NOMO-1 treated with dmso at 0.1 percent for 144 hours (cell line): Measurements from ENCODE around the gene GAGE12F.
"Not testable (repeated sequence)": the region's sequence is repeated elsewhere in the genome, so short reads cannot be mapped to it uniquely, and the experiment has no call there.

ENCODE experiments used
- DNase-seq: peaks from one replicate; lab custom pipeline; 2025; ENCODE audit not compliant: unreplicated experiment; lab: John Stamatoyannopoulos, UW

GAGE12F gene

DNA sequence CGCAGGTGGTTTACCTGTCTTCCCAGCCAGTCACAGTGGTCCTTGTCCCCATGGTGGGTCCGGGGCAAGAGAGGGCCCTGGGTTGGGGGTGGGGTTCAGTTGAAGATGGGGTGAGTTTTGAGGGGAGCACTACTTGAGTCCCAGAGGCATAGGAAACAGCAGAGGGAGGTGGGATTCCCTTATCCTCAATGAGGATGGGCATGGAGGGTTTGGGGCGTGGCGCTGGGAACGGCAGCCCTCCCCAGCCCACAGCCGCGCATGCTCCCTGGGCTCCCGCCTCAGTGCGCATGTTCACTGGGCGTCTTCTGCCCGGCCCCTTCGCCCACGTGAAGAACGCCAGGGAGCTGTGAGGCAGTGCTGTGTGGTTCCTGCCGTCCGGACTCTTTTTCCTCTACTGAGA, at the start of gene GAGE12F:
Gene GAGE12F (plus strand): TSS at position 301 of the 400 bp plus-strand sequence. CDS start 1,155 bp downstream, outside the sequence.
- not testable (repeated sequence) for DNase-seq

- DNase-seq = not testable (repeated sequence)
These were observed 28.8 kb upstream of the GAGE12F start, which contains the start of gene GAGE12C for GRCh38 chrX:49531877-49532276. TSS of gene GAGE12C (plus strand) at chrX:49532177. CDS start at chrX:49533332, 1,155 bp downstream.

- not testable (repeated sequence) for DNase-seq
These were observed 19.2 kb upstream of the GAGE12F start, which contains the start of gene GAGE12D for GRCh38 chrX:49541433-49541832. TSS of gene GAGE12D (plus strand) at chrX:49541733. CDS start at chrX:49542888, 1,155 bp downstream.

DNA sequence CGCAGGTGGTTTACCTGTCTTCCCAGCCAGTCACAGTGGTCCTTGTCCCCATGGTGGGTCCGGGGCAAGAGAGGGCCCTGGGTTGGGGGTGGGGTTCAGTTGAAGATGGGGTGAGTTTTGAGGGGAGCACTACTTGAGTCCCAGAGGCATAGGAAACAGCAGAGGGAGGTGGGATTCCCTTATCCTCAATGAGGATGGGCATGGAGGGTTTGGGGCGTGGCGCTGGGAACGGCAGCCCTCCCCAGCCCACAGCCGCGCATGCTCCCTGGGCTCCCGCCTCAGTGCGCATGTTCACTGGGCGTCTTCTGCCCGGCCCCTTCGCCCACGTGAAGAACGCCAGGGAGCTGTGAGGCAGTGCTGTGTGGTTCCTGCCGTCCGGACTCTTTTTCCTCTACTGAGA, 9.7 kb upstream of the GAGE12F start, which contains the start of gene GAGE12E:
Gene GAGE12E (plus strand): TSS at position 301 of the 400 bp plus-strand sequence. CDS start 1,155 bp downstream, outside the sequence.
- DNase-seq = not testable (repeated sequence)

- DNase-seq = not testable (repeated sequence)
These were observed 8.1 kb downstream of the GAGE12F start for GRCh38 chrX:49568728-49569127.

- not testable (repeated sequence) for DNase-seq
These were observed 8.5 kb downstream of the GAGE12F start for GRCh38 chrX:49569152-49569551.

DNA sequence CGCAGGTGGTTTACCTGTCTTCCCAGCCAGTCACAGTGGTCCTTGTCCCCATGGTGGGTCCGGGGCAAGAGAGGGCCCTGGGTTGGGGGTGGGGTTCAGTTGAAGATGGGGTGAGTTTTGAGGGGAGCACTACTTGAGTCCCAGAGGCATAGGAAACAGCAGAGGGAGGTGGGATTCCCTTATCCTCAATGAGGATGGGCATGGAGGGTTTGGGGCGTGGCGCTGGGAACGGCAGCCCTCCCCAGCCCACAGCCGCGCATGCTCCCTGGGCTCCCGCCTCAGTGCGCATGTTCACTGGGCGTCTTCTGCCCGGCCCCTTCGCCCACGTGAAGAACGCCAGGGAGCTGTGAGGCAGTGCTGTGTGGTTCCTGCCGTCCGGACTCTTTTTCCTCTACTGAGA, 9.5 kb downstream of the GAGE12F start, which contains the start of gene GAGE12G:
Gene GAGE12G (plus strand): TSS at position 301 of the 400 bp plus-strand sequence. CDS start 1,155 bp downstream, outside the sequence.
- not testable (repeated sequence) for DNase-seq

DNA sequence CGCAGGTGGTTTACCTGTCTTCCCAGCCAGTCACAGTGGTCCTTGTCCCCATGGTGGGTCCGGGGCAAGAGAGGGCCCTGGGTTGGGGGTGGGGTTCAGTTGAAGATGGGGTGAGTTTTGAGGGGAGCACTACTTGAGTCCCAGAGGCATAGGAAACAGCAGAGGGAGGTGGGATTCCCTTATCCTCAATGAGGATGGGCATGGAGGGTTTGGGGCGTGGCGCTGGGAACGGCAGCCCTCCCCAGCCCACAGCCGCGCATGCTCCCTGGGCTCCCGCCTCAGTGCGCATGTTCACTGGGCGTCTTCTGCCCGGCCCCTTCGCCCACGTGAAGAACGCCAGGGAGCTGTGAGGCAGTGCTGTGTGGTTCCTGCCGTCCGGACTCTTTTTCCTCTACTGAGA, 19.0 kb downstream of the GAGE12F start, which contains the start of gene GAGE12H:
Gene GAGE12H (plus strand): TSS at position 301 of the 400 bp plus-strand sequence. CDS start 1,155 bp downstream, outside the sequence.
- not testable (repeated sequence) for DNase-seq

- not testable (repeated sequence) for DNase-seq
These were observed 28.6 kb downstream of the GAGE12F start, which contains the start of gene GAGE2A for GRCh38 chrX:49589196-49589595. TSS of gene GAGE2A (plus strand) at chrX:49589496. CDS start at chrX:49590651, 1,155 bp downstream.

- DNase-seq = not testable (repeated sequence)
These were observed 29.3 kb downstream of the GAGE12F start for GRCh38 chrX:49589769-49590478.

DNA sequence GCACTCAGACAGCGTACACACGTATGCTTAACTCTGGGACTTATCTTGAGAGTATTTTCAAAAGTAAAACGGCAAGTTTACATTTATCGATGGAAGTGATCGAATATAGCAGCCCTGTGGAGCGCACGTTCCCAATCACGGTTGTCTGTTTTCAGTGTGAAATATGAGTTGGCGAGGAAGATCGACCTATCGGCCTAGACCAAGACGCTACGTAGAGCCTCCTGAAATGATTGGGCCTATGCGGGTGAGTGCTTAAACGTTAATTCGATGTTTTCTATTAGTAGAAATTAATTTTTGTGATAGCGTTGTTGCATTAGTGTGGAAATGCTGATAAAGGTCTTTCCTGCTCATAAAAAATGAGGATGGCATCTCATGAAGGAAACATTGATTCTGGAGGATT, 29.8 kb downstream of the GAGE12F start:
- not testable (repeated sequence) for DNase-seq

- DNase-seq = not testable (repeated sequence)
These were observed 38.1 kb downstream of the GAGE12F start, which contains the start of gene GAGE1 for GRCh38 chrX:49598720-49599119. TSS of gene GAGE1 (plus strand) at chrX:49599020. CDS start at chrX:49600175, 1,155 bp downstream.

- DNase-seq = no peak
These were observed 50.2 kb downstream of the GAGE12F start for GRCh38 chrX:49610718-49611310.
